ENCODE results near the gene COG1. TPM values are rescaled to one million over a fixed set of nuclear protein-coding genes. Genes with fewer than 3 reads are reported as not detected.

COG1 gene
- total RNA-seq, 1 experiment from 2014 or later = 26.5 TPM

DNA sequence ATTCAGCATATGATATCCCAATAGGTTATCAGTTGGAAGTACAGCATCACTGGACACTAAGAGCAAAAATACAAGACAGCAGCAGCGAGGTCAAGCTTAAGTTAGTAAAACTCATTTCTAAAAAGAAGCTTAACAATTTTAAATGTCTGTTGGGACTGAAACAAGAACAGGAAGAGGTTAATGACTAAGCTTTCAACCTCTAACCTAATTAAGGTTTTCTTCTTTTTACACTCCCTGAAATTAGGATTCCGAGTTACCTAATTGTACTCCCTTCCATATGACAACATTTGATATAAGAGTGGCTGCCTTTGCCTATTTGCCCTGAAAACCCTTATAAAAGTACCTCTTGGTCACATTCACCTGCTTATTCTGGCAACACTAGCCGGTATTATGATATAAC lies 34.5 kb downstream of the COG1 start:
- Histone ChIP-seq H3K79me2 (ENCODE audit: insufficient read depth, low read length) (peaks cover 38% of the 10 kb centered on the region), H3K18ac (ENCODE audit: insufficient read length, low read depth, low read length) (no peak overlapping the region), H2BK12ac (ENCODE audit: insufficient read length, low read depth, low read length) (no peak overlapping the region), H3K79me1 (ENCODE audit: insufficient read depth, low read depth, low read length, poor library complexity, severe bottlenecking) (peaks cover 3% of the 10 kb centered on the region), H2BK20ac (ENCODE audit: low read depth, low read length, poor library complexity, severe bottlenecking) (no peak overlapping the region), H3K9me3 (ENCODE audit: control insufficient read depth, low read depth, low read length) (no peaks in the 10 kb centered on the region), H3T11ph (ENCODE audit: low read length) (no peak overlapping the region), H3K27ac (ENCODE audit: insufficient read length, low read depth, low read length) (peak overlapping the region; percentile 69), H3K56ac (ENCODE audit: insufficient read length, low read depth, low read length) (no peak overlapping the region), H3K23me2 (ENCODE audit: insufficient read length, low read depth, low read length, poor library complexity, severe bottlenecking) (peaks cover 8% of the 10 kb centered on the region), H3K23ac (ENCODE audit: insufficient read length, low read depth, low read length) (no peak overlapping the region), H4K5ac (ENCODE audit: insufficient read length, low read depth, low read length) (no peak overlapping the region), H3K27me3 (ENCODE audit: insufficient read depth, low read length) (no peaks in the 10 kb centered on the region), H2BK5ac (ENCODE audit: insufficient read length, low read length) (no peak overlapping the region), H2BK120ac (ENCODE audit: low read depth, low read length, poor library complexity, severe bottlenecking) (no peak overlapping the region), H2AFZ (ENCODE audit: low read length) (no peak overlapping the region), H2BK15ac (ENCODE audit: low read depth, low read length) (no peak overlapping the region), H2AK5ac (ENCODE audit: insufficient read length, low read length) (no peak overlapping the region), H3K4ac (ENCODE audit: low read depth, low read length) (no peak overlapping the region), H4K20me1 (ENCODE audit: control insufficient read depth, insufficient read depth, insufficient read length) (no peaks in the 10 kb centered on the region), H3K4me1 (ENCODE audit: insufficient read depth, low read length) (peaks cover 6% of the 10 kb centered on the region; the same call in 1 of the 2 replicates), H3K4me2 (ENCODE audit: insufficient read depth, insufficient read length, low read length) (peak overlapping the region; percentile 60), H4K8ac (replicated peaks; ENCODE audit: insufficient read length, low read depth, low read length) (no peak overlapping the region), H4K91ac (ENCODE audit: insufficient read length, low read depth, low read length) (no peak overlapping the region), H3K14ac (ENCODE audit: insufficient read depth, low read length) (no peak overlapping the region), H3K9ac (ENCODE audit: extremely low read depth, insufficient read length, low read length) (no peak overlapping the region)
- DNase-seq = no peak
- no CpG with 5 or more reads among the region's 3 CpGs for WGBS (ENCODE audit: extremely low coverage, insufficient read length, low lambda C conversion rate)
- no peaks in the 10 kb centered on the region; a peak in 1 of 5 replicates for H3K9me3 Mint-ChIP-seq
- peaks cover 4 to 20% (median 16%) of the 10 kb centered on the region in 3 experiments; a peak in 5 of 7 replicates for H3K36me3 Mint-ChIP-seq (ENCODE audit: insufficient read depth in 1 of 3, low read depth in 3 of 3)
- TF ChIP-seq CTCF (conservative IDR thresholded peaks at IDR 0.05) = no peak
- H3K4me3 Mint-ChIP-seq = no peak overlapping the region
- H3K27ac Mint-ChIP-seq = peak overlapping the region in 1 of 3 experiments; percentile 79; a peak in 2 of 7 replicates
- H3K4me1 Mint-ChIP-seq = peaks cover 44 to 46% of the 10 kb centered on the region in 2 experiments
- H3K27me3 Mint-ChIP-seq (ENCODE audit: low read depth) = no peaks in the 10 kb centered on the region
